ENCODE data around the gene TMEM50B.

- TF ChIP-seq CTCF (IDR thresholded peaks at IDR 0.05; ENCODE audit: poor library complexity): no peak
- no peak for TF ChIP-seq EZH2 (IDR thresholded peaks at IDR 0.05; ENCODE audit: borderline replicate concordance)
Measured at GRCh38 chr21:33402001-33402979, 77.5 kb downstream of the TMEM50B start.

Measured in hepatocyte (in vitro differentiated cells).